Measurements from ENCODE around the gene BTG1.

DNA sequence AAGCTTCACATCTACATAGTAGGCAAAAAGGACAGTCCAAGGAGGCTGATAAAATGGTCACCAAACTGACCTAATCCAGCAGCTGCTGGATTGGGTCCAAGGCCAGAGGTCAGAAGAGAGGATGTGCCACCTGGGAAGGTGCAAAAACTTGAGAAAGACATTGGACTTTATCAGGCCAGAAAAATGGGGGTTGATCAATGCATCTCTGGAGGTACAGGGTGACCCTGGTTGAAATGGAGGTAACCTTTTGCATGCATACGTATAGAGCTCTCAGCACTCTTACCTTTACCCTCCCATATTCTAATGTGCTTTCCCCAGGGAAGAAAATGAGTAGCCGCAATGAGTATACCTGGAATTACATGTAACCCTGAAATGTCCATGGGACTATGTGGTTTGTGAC, 16.0 kb downstream of the BTG1 start:
- TF ChIP-seq CTCF (conservative IDR thresholded peaks at IDR 0.05; ENCODE audit: low read length) (no peak), EZH2phosphoT487 (IDR thresholded peaks at IDR 0.05; ENCODE audit: borderline replicate concordance, low read depth, low read length) (no peak)
